H1 (cell line): Measurements from ENCODE around the gene FABP6. TPM values are rescaled to one million over a fixed set of nuclear protein-coding genes. Genes with fewer than 3 reads are reported as not detected.

Source experiments
- CTCF ChIA-PET: fragments of 300-600 bp; sonication (Branson Sonifier 250); formaldehyde crosslinking; loops from one replicate; lab custom pipeline; 2021; ENCODE audit not compliant: partially characterized antibody; lab: Charles Lee
- POLR2A ChIA-PET: fragments of 300-600 bp; sonication (Branson Sonifier 250); formaldehyde crosslinking; loops from one replicate; lab custom pipeline; 2021; ENCODE audit warnings: inconsistent platforms; ENCODE audit not compliant: partially characterized antibody; lab: Charles Lee
- DNase-seq, 2 experiments: peaks; one replicate each; pipeline versions ENCODE4 v3.0.0 to v3.0.0-alpha.2; 2010 to 2022; ENCODE audit warnings: low spot score in 2 of 2, low read depth in 1 of 2, mixed read lengths in 1 of 2
- FAIRE-seq: peaks from 2 replicates; lab custom pipeline; 2011; peaks lifted over from hg19 to GRCh38; lab: Jason Lieb, UNC
- H2AFZ ChIP-seq: 2 replicates; pipeline ENCODE4 v1.8.1; 2012; ENCODE audit warnings: low read length, inconsistent platforms
- H2AK5ac ChIP-seq: 2 replicates; pipeline ENCODE4 v1.6.1; 2013; ENCODE audit warnings: low read depth, low read length
- H2BK120ac ChIP-seq: replicated peaks from 2 replicates; pipeline ENCODE3; 2013; ENCODE audit warnings: low read depth, low read length, inconsistent platforms
- H2BK12ac ChIP-seq: 2 replicates; pipeline ENCODE4 v1.6.1; 2013; ENCODE audit warnings: low read depth, low read length
- H2BK15ac ChIP-seq: 2 replicates; pipeline ENCODE4 v1.6.1; 2013; ENCODE audit warnings: low read length
- H2BK20ac ChIP-seq: 2 replicates; pipeline ENCODE4 v1.6.1; 2013; ENCODE audit warnings: low read length
- H2BK5ac ChIP-seq: 2 replicates; pipeline ENCODE4 v1.6.1; 2013; ENCODE audit warnings: low read depth, low read length
- H3K14ac ChIP-seq: 2 replicates; pipeline ENCODE4 v1.6.1; 2013; ENCODE audit warnings: inconsistent platforms; ENCODE audit not compliant: insufficient read length
- H3K18ac ChIP-seq: 2 replicates; pipeline ENCODE4 v1.6.1; 2013; ENCODE audit warnings: low read length; ENCODE audit errors: extremely low read depth
- H3K23ac ChIP-seq: 2 replicates; pipeline ENCODE4 v1.6.1; 2013; ENCODE audit warnings: inconsistent platforms; ENCODE audit not compliant: insufficient read length
- H3K23me2 ChIP-seq: 2 replicates; pipeline ENCODE4 v1.6.1; 2013; ENCODE audit warnings: low read depth, low read length
- H3K27ac ChIP-seq: 2 replicates; pipeline ENCODE4 v1.6.1; 2011; ENCODE audit warnings: low read depth, low read length, inconsistent platforms
- H3K27me3 ChIP-seq, 4 experiments: replicated peaks in 1 of 4; 1 replicate in 1 of 4; 2 replicates in 3 of 4; pipeline versions ENCODE4 v1.6.1 to v1.8.1; 2011 to 2013; ENCODE audit warnings: low read length in 3 of 4, mild to moderate bottlenecking in 3 of 4, inconsistent platforms in 2 of 4, mixed read lengths in 2 of 4, moderate library complexity in 1 of 4; ENCODE audit not compliant: control insufficient read depth in 3 of 4, insufficient read depth in 3 of 4; ENCODE audit errors: extremely low read depth in 1 of 4
- H3K36me3 ChIP-seq, 4 experiments: 2 replicates each; pipeline versions ENCODE4 v1.6.1 to v1.8.1; 2011 to 2013; ENCODE audit warnings: mild to moderate bottlenecking in 4 of 4, low read length in 3 of 4, moderate library complexity in 2 of 4, control low read depth in 1 of 4, inconsistent platforms in 1 of 4; ENCODE audit not compliant: insufficient read depth in 4 of 4, control insufficient read depth in 2 of 4
- H3K4ac ChIP-seq: replicated peaks from 2 replicates; pipeline ENCODE3; 2013; ENCODE audit warnings: low read length, low read depth, mixed read lengths, inconsistent platforms; ENCODE audit not compliant: insufficient read length
- H3K4me1 ChIP-seq, 4 experiments: replicated peaks in 1 of 4; 1 replicate in 1 of 4; 2 replicates in 3 of 4; pipeline versions ENCODE4 v1.6.1 to v1.8.1; 2011 to 2013; ENCODE audit warnings: low read length in 3 of 4, inconsistent platforms in 2 of 4, mixed read lengths in 1 of 4; ENCODE audit not compliant: insufficient read depth in 4 of 4, control insufficient read depth in 3 of 4
- H3K4me2 ChIP-seq, 2 experiments: 2 replicates each; pipeline versions ENCODE4 v1.6.1 to v1.8.1; 2011 to 2013; ENCODE audit warnings: low read depth in 2 of 2, low read length in 2 of 2, control low read depth in 1 of 2, inconsistent platforms in 1 of 2, mild to moderate bottlenecking in 1 of 2; ENCODE audit not compliant: insufficient read depth in 1 of 2
- H3K4me3 ChIP-seq, 4 experiments: fragments of 200-600, 300-600 bp in 1 of 4; sonication (generic), shearing (Covaris generic), sonication (Bioruptor Twin) in 1 of 4; 2 replicates each; pipeline versions ENCODE4 v1.5.1 to v1.8.1; 2011 to 2016; ENCODE audit warnings: low read length in 4 of 4, low read depth in 3 of 4, control low read depth in 2 of 4, inconsistent platforms in 2 of 4, mild to moderate bottlenecking in 2 of 4, mixed read lengths in 1 of 4, moderate library complexity in 1 of 4; ENCODE audit not compliant: insufficient read depth in 2 of 4; ENCODE audit errors: extremely low read depth in 1 of 4
- H3K56ac ChIP-seq: replicated peaks from 2 replicates; pipeline ENCODE3; 2013; ENCODE audit warnings: low read depth, mild to moderate bottlenecking, mixed read lengths, low read length, inconsistent platforms; ENCODE audit not compliant: insufficient read length
- H3K79me1 ChIP-seq: 2 replicates; pipeline ENCODE4 v1.6.1; 2013; ENCODE audit warnings: low read depth, low read length, control low read depth
- H3K79me2 ChIP-seq, 2 experiments: 2 replicates each; pipeline versions ENCODE4 v1.6.1 to v1.8.1; 2012 to 2013; ENCODE audit warnings: low read length in 2 of 2, mild to moderate bottlenecking in 2 of 2, inconsistent platforms in 1 of 2; ENCODE audit not compliant: insufficient read depth in 2 of 2, control insufficient read depth in 1 of 2
- H3K9ac ChIP-seq, 4 experiments: replicated peaks in 1 of 4; 1 replicate in 1 of 4; 2 replicates in 3 of 4; pipeline versions ENCODE4 v1.6.1 to v1.8.1; 2011 to 2013; ENCODE audit warnings: low read depth in 3 of 4, low read length in 3 of 4, control low read depth in 2 of 4, mild to moderate bottlenecking in 2 of 4, moderate library complexity in 2 of 4, inconsistent platforms in 1 of 4; ENCODE audit errors: extremely low read depth in 1 of 4
- H3K9me3 ChIP-seq, 2 experiments: 2 replicates each; pipeline versions ENCODE4 v1.6.1 to v1.8.1; 2012 to 2013; ENCODE audit warnings: mild to moderate bottlenecking in 2 of 2, moderate library complexity in 2 of 2, control low read depth in 1 of 2, inconsistent platforms in 1 of 2, low read depth in 1 of 2, low read length in 1 of 2, mixed read lengths in 1 of 2; ENCODE audit not compliant: insufficient read depth in 2 of 2
- H4K20me1 ChIP-seq, 2 experiments: replicated peaks in 1 of 2; 2 replicates each; pipeline versions ENCODE3 to v1.8.1; 2011 to 2013; ENCODE audit warnings: inconsistent platforms in 2 of 2, low read length in 2 of 2, mild to moderate bottlenecking in 1 of 2; ENCODE audit not compliant: insufficient read depth in 2 of 2, control insufficient read depth in 1 of 2
- H4K5ac ChIP-seq: 2 replicates; pipeline ENCODE4 v1.6.1; 2013; ENCODE audit warnings: low read length, low read depth, mixed read lengths, inconsistent platforms; ENCODE audit not compliant: insufficient read length
- H4K8ac ChIP-seq: 2 replicates; pipeline ENCODE4 v1.8.0; 2013; ENCODE audit warnings: mild to moderate bottlenecking, moderate library complexity, low read length, inconsistent platforms; ENCODE audit not compliant: insufficient read depth; ENCODE audit errors: extremely low read depth
- H4K91ac ChIP-seq: replicated peaks from 2 replicates; pipeline ENCODE3; 2013; ENCODE audit warnings: low read length, mixed read lengths, inconsistent platforms; ENCODE audit not compliant: insufficient read length
- ASH2L ChIP-seq: fragments of 200-600, 300-600 bp; sonication (generic); IDR thresholded peaks from one replicate; pipeline ENCODE4 v1.7.1; 2017; ENCODE audit warnings: low read length
- BCL11A ChIP-seq, 2 experiments: IDR thresholded peaks; one replicate each; pipeline ENCODE4 v1.6.1; 2011; ENCODE audit warnings: low read depth in 2 of 2, low read length in 2 of 2, mild to moderate bottlenecking in 2 of 2
- CBX5 ChIP-seq: fragments of 300-800, 300-1000 bp; sonication (generic); IDR thresholded peaks from 2 replicates; pipeline ENCODE4 v1.7.1; 2016; ENCODE audit warnings: antibody characterized with exemption, low read length, low read depth
- CHD2 ChIP-seq: IDR thresholded peaks from 2 replicates; pipeline ENCODE4 v1.6.1; 2012; ENCODE audit warnings: low read length, improper control_type of control experiment
- CTCF ChIP-seq, 3 experiments: IDR thresholded peaks; 1 replicate in 2 of 3; 2 replicates in 1 of 3; pipeline versions ENCODE4 v1.5.1 to v1.6.1; 2011; ENCODE audit warnings: low read length in 3 of 3, mild to moderate bottlenecking in 3 of 3, inconsistent platforms in 2 of 3, low read depth in 1 of 3, moderate library complexity in 1 of 3; ENCODE audit not compliant: insufficient read depth in 1 of 3; ENCODE audit errors: control extremely low read depth in 1 of 3
- FOSL1 ChIP-seq: IDR thresholded peaks from 2 replicates; pipeline ENCODE4 v1.6.1; 2011; ENCODE audit warnings: mild to moderate bottlenecking, low read depth, low read length, moderate library complexity; ENCODE audit not compliant: insufficient read depth
- KDM5A ChIP-seq: fragments of 200-600 bp; IDR thresholded peaks from 2 replicates; pipeline ENCODE4 v1.7.1; 2012; ENCODE audit warnings: mild to moderate bottlenecking, low read length, inconsistent platforms, mixed read lengths
- POLR2A ChIP-seq, 2 experiments: IDR thresholded peaks; 1 replicate in 1 of 2; 2 replicates in 1 of 2; pipeline ENCODE4 v1.6.1; 2011; ENCODE audit warnings: low read depth in 2 of 2, low read length in 2 of 2, mild to moderate bottlenecking in 2 of 2; ENCODE audit errors: control extremely low read depth in 1 of 2
- POLR2AphosphoS5 ChIP-seq: IDR thresholded peaks from 2 replicates; pipeline ENCODE4 v1.6.1; 2011; ENCODE audit warnings: low read depth, low read length
- SUZ12 ChIP-seq: fragments of 200-600 bp; sonication (generic); IDR thresholded peaks from 2 replicates; pipeline ENCODE4 v1.6.1; 2012; ENCODE audit warnings: mild to moderate bottlenecking, inconsistent platforms, low read length, moderate library complexity, mixed read lengths
- TAF1 ChIP-seq: IDR thresholded peaks from 2 replicates; pipeline ENCODE4 v1.6.1; 2011; ENCODE audit warnings: mild to moderate bottlenecking, low read depth, low read length
- ZNF274 ChIP-seq: IDR thresholded peaks from 2 replicates; pipeline ENCODE4 v1.7.0; 2012; ENCODE audit warnings: low read length, borderline replicate concordance; ENCODE audit errors: extremely low read depth
- WGBS, 2 experiments: shearing (Covaris generic) in 1 of 2; methylation state at CpG; one replicate each; pipeline versions ENCODE4 v1.1.6 to v1.1.7; 2013 to 2015; ENCODE audit warnings: low lambda C conversion rate in 2 of 2, mixed read lengths in 2 of 2, inconsistent platforms in 1 of 2, low coverage in 1 of 2, missing lambda C conversion rate in 1 of 2; ENCODE audit not compliant: insufficient replicate concordance in 2 of 2, insufficient coverage in 1 of 2, insufficient read length in 1 of 2; ENCODE audit errors: extremely low coverage in 1 of 2, missing lambda C conversion rate in 1 of 2; 5-methylcytosine and 5-hydroxymethylcytosine counted together
- polyA plus RNA-seq, 7 experiments: library from polyadenylated mRNA; depleted of rRNA in 3 of 7; stranded (reverse) in 5 of 7; unstranded in 2 of 7; fragments of >200 nt in 5 of 7; fragments of 200-250 nt in 2 of 7; gene quantifications; 1 replicate in 5 of 7; 2 replicates in 1 of 7; 4 replicates in 1 of 7; pipeline versions ENCODE4 v1.2.1 to v1.2.3, GENCODE V29; 2011 to 2013; ENCODE audit warnings: missing spikeins in 2 of 7, mixed read lengths in 2 of 7
- total RNA-seq: library from RNA; stranded (reverse); fragmentation: NEBNext Ultra II Directional; extraction: Animal tissue kit (Norgen Biotek cat#: 25700); gene quantifications from 2 replicates; pipeline ENCODE4 v1.2.1, GENCODE V29; 2021

Gene FABP6
- total and polyA plus RNA-seq, 2 of the 8 experiments (the other 6 are each of a cell fraction or from before 2014, with no cell fraction given), result 4.8 to 6.1 TPM

- CTCF ChIA-PET, result interaction anchor here (1.2 to 27.2 kb wide), 3 partner anchors 9 to 71 kb away, joined by 5 to 362 read pairs (median 5); no protein-coding TSS in a partner anchor
- no peak overlapping the region for H3K9ac ChIP-seq
- no peaks in the 10 kb centered on the region for H3K9me3 ChIP-seq
- no peak overlapping the region for H2BK12ac ChIP-seq
- H3K18ac ChIP-seq, result peak overlapping the region; percentile 39; the same call in 1 of the 2 replicates
- H2AK5ac ChIP-seq, result no peak overlapping the region
- no peaks in the 10 kb centered on the region for H3K23me2 ChIP-seq
- 0 out of 2 replicates have a peak overlapping the region, but pooled peaks have one; percentile 5 for H2BK5ac ChIP-seq
- no peak overlapping the region for H3K27ac ChIP-seq
- no peak overlapping the region for H4K91ac ChIP-seq
- 90% methylated on average over 5 of the region's 5 CpGs; no CpG with 5 or more reads in 1 of the 2 experiments for WGBS, 2 experiments
- H3K27me3 ChIP-seq, result no peaks in the 10 kb centered on the region
- H3K36me3 ChIP-seq, result peaks cover 2 to 21% (median 8%) of the 10 kb centered on the region in 4 experiments; a peak in 6 of 8 replicates
- H2AFZ ChIP-seq, result no peak overlapping the region
- H3K4ac ChIP-seq, result no peak overlapping the region
- no peak overlapping the region for H3K14ac ChIP-seq
- H3K56ac ChIP-seq, result no peak overlapping the region
- peak overlapping the region; percentile 9; the same call in 1 of the 2 replicates for H4K8ac ChIP-seq
- H2BK120ac ChIP-seq, result no peak overlapping the region
- POLR2A ChIA-PET, result interaction anchor here (0.9 to 1.5 kb wide), 2 partner anchors 22 to 38 kb away, joined by 3 read pairs; partner anchors contain the start of gene CCNJL
- H3K4me2 ChIP-seq, result no peak overlapping the region
- peaks cover 0 to 4% of the 10 kb centered on the region in 2 experiments; a peak in 1 of 4 replicates for H3K79me2 ChIP-seq
- no peak overlapping the region for H3K4me3 ChIP-seq
- peaks cover 0 to 17% (median 13%) of the 10 kb centered on the region in 4 experiments for H3K4me1 ChIP-seq
- FAIRE-seq, result no peak
- no peak overlapping the region for H4K5ac ChIP-seq
- H3K79me1 ChIP-seq, result no peaks in the 10 kb centered on the region; the same call in 1 of the 2 replicates
- H4K20me1 ChIP-seq, result peaks cover 2 to 3% of the 10 kb centered on the region in 2 experiments
- H3K23ac ChIP-seq, result no peak overlapping the region
- no peak for DNase-seq
- no peak overlapping the region for H2BK20ac ChIP-seq
- 0 out of 2 replicates have a peak overlapping the region, but pooled peaks have one; percentile 53 for H2BK15ac ChIP-seq
- TF ChIP-seq CHD2, result no peak
- TF ChIP-seq FOSL1, result no peak
- no peak for TF ChIP-seq ZNF274
- no peak for TF ChIP-seq KDM5A
- TF ChIP-seq CBX5, result no peak
- TF ChIP-seq CTCF (IDR thresholded peaks at IDR 0.05; ENCODE audit: control extremely low read depth in 1 of 3, insufficient read depth in 1 of 3, low read depth in 1 of 3, low read length in 3 of 3), result no peak
- no peak for TF ChIP-seq ASH2L
- no peak for TF ChIP-seq POLR2A (IDR thresholded peaks at IDR 0.05; ENCODE audit: control extremely low read depth in 1 of 2, low read depth in 2 of 2, low read length in 2 of 2)
- TF ChIP-seq BCL11A (IDR thresholded peaks at IDR 0.05; ENCODE audit: low read depth in 2 of 2, low read length in 2 of 2), result no peak
- no peak for TF ChIP-seq POLR2AphosphoS5
- TF ChIP-seq SUZ12, result no peak
- TF ChIP-seq TAF1, result no peak
These were observed 45.2 kb downstream of the FABP6 start for GRCh38 chr5:160274483-160274931.
